GM21423 (cell line): ENCODE results near the gene PLSCR4.
"Not testable (repeated sequence)": the region's sequence is repeated elsewhere in the genome, so short reads cannot be mapped to it uniquely, and the experiment has no call there.

Experiments used
- ATAC-seq: cut with Tn5 transposase; IDR thresholded peaks from one replicate; pipeline ENCODE4 v1.9.1; 2021; ENCODE audit warnings: mild to moderate bottlenecking, moderate library complexity; ENCODE audit not compliant: unreplicated experiment

PLSCR4 gene, protein sequence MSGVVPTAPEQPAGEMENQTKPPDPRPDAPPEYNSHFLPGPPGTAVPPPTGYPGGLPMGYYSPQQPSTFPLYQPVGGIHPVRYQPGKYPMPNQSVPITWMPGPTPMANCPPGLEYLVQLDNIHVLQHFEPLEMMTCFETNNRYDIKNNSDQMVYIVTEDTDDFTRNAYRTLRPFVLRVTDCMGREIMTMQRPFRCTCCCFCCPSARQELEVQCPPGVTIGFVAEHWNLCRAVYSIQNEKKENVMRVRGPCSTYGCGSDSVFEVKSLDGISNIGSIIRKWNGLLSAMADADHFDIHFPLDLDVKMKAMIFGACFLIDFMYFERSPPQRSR

DNA sequence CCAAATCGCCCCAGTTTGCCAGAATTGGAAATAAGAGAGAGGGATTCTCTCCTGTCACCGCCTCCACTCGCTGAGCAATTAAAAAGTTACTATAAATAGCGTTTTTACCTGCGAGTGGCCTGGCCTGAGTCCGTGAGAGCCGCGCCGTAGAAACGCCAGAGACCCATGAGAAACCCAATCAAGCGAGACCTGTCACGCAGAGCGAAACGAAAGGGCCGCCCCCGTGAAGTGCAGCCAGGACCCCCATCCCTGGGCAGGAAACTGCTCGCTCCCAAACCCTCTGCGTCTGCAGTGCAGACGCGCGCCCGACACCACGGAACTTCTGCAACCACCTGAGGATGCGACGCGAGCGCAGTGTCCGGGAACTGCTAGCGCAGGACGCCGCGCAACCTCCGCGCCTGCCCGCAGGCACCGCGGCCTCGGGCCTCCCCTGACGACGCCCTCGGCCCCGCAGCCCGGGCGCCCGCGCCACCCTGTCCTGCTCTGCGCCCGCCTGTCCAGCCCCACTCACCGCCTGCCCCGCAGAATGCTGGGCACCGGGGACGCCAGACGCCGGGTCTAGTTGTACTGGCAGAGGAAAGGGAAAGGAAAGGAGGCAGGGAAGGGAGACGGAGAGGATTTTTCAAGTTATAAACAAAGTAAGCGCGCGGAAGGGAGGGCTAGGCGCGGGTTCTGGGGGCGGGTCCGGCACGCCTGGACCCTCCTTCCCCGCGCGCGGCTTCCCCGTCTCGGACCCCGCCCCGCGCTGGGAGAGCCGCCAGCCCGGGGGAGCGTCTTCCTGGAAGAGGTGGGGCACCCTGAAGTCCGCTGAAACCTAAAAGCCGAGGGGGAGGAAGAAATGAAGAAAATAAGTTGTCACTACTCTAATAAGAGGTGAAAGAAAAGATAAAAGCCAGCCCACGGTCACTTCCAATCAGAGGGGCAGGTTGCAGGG, at the start of gene PLSCR4:
Gene PLSCR4, minus strand, starts transcription at position 657 of the 934 bp plus-strand sequence. CDS start 29,034 bp downstream, outside the sequence.
- peak; percentile 77 for ATAC-seq

DNA sequence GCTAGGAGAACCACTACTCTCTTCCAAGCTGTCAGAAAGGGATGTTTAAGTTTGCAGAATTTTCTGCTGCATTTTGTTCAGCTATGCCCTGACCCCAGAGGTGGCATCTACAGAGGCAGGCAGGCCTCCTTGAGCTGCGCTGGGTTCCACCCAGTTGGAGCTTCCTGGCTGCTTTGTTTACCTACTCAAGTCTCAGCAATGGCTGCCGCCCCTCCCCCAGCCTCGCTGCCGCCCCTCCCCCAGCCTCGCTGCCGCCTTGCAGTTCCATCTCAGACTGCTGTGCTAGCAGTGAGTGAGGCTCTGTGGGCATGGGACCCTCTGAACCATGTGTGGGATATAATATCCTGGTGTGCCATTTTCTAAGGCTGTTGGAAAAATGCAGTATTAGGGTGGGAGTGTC, 42.5 kb upstream of the PLSCR4 start:
- ATAC-seq: not testable (repeated sequence)

DNA sequence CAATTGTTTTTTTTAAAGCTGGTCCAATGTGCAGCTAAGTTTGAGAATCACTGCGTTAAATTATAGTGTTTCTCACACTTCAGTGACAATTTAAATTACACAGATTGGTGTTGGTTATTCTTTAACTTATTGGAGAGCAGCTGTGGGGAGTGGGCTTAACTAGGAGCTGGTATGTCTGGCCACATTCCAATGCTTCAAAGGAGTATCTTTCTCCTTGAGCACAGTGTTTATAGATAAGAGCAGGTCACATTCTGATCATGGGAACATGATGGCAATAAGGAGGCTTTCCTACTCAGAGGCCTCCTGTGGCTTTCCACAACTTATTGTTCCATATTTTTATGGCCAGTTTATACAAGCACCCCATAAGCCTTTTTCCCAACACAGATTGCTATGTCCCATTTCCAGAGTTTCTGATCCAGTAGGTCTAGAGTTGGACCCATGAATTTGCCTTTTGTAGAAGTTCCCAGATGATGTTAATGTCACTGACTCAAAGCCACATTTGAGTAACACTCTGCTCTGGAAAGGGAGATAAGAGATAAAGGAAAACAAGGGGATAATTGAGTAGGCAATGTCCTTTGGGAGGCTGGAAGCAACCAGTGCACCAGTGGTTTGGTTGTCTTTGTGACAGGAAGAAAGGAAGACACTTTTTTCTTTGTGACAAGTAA, 33.0 kb upstream of the PLSCR4 start:
- ATAC-seq: no peak

DNA sequence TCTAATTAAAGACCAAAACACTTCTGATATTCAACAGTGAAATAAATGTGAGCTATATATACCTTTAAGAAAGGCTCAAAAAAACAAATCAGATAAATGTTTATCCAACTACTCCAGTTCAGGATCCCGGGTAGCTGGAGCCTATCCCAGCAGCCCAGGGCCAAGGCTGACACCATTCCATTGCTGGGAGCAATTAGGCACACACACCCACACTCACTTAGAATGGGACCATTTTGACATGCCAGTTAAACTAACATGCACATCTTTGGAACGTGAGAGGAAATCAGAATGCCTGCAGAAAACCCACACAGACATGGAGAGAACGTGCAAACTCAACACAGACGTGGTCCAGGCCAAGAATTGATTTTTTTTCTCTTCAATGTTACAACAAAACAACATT, 30.0 kb upstream of the PLSCR4 start:
- no peak for ATAC-seq

DNA sequence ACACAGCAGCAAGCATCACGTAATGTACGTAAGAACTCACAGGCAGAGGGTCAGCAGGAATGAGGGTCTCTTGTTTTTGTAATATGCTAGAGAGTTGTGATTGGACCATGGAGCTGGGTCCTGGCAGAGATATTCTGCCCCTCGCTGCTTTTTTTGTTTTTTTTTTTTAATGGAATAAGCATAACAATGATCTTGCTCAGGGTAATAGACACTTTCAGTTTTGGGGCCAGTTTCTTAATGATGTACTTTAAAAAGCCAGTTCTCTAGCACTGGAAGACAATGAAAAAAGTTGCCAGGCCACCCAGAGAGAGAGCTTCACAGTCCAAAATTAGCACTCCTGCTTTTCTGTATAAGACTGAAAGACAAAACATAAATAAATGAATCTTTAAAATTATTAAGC, 29.0 kb upstream of the PLSCR4 start:
- ATAC-seq: no peak

DNA sequence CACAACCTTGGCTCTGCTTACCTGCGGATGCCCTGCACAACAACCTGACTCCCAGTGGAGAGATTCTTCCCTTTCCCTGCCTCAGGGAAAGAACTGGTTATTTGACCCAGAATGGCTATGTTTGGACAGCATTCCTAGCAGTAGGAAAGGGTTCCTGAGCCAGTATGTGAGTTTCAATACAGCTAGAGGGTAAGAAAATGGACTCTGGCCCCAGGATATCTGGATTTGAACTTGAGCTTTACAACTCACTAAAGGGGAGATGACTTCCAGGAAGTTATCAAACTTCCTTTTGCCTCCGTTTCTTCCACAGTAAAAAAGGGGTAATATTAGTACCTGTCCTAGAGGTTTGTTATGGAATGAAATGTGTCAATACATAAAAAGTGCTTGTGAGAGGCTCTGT, 28.1 kb upstream of the PLSCR4 start:
- no peak for ATAC-seq

DNA sequence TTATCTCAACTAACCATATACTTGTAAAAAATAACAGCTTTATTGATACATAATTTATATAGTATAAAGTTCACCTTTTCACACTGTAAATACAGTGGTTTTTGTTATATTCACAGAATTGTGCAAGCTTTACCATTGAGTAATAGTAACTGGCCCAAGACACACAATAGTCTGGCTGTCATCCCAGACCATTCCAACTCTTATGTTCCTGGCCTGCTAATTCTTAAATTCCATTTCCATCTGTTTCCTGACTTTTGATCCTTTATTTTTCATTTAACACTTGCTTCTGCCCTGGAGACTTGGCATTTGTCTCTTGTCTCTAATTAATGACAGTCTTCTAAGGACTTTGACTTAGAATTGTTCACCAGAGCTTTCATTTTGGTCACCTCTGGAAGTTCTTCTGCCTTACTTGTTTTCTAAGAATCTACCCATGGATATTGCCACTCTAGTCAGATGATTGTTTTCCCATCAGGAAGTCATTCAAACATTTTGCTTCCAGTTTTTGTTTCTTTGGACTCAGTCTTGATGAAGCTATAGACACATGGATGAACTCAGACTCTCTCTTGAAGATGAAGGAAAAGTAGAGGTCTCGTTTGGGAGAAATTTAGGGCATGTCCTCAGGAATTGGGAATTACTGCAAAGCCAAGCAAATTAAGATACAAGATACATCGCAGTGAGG, 27.2 kb upstream of the PLSCR4 start:
- no peak for ATAC-seq

DNA sequence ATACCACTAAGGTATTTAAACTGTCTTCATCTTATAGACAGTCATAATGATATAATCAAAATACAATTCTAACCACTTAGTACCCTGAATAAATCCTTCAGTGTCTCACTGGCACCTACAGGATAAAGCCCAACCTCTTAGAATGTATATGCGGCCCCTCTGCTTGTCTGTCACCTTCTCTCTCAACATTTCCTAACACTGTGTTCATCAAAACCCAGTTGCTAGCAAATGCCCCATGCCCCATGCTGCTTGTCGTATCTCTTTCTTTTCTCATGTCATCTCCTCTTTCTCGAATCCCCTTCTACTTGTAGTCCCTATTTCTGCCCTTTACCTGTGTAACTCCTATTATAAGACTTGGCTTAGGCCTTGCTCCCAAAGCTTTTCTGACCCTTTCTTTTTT, 24.6 kb upstream of the PLSCR4 start:
- ATAC-seq: no peak

DNA sequence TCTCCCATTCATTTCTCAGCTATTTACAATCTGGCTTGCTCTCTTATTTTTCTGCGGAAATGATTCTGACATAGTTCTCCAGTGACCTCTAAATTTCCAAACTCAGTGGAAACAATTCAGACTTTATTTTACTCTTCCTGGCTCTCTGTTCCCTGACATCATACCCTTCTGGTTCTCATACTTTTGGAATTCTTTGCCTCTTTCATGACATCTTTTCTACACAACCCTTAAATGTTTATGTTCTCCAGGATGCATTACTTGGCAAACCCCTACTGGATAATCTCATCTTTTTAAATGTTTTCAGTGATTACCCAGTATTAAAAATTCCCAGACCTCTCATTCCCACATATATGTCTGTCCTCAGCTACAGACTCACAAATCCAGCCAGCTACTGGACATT, 23.9 kb upstream of the PLSCR4 start:
- ATAC-seq: no peak

DNA sequence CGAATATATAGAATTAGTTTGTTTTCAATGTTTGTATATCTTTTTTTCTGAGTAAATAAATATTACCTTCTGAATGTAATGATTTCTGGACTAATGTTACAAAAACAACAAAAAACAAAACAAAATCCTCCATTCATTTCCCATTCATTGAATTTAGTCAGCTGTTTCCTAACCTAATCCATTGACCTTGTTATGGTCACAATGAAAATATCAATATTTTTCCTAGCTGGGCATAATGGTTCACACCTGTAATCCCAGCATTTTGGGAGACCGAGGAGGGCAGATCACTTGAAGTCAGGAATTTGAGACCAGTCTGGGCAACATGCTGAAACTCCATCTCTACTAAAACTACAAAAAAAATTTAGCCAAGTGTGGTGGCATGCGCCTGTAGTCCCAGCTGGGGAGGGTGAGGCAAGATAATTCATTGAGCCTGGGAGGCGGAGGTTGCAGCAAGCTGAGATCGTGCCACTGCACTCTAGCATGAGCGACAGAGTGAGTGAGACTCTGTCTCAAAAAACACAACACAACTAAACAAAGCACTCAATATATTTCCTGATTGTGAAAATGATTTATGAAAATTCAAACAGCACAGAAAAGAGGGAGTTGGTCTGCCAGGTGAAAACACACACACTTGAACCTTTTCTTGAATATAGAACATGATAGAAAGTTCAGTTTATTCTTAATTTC, 23.0 kb upstream of the PLSCR4 start:
- no peak for ATAC-seq

DNA sequence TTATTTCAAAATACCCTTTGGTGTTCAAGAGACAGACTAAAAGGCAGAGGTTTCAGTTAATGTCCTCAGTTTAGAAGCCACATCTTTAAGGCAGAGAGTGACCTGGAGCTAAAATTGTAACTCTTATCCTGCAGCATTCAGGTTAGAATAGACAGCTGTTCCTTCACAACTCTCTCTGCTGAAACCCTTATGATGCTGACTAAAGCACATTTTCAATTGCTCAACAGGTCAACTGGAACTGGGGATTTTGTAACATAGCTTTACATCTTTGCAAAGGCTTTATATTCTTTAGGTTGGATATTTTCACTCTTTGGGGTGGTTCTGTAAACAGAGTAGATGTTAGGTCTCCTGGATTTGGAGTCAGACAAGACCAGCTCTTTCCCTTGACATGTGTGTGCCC, 20.3 kb upstream of the PLSCR4 start:
- ATAC-seq: no peak

DNA sequence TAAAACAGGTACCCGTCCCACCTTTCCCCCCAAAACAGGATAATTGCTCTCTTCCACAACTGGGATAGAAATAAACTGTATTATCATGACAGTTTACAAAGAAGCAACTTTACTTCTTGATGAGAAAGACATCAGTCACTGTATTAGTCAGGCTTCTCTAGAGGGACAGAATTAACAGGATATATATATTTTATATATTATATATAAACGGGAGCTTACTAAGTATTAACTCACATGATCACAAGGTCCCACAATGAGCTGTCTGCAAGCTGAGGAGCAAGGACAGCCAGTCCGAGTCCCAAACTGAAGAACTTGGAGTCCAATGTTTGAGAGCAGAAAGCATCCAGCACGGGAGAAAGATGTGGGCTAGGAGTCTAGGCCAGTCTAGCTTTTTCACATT, 18.4 kb upstream of the PLSCR4 start:
- no peak for ATAC-seq

DNA sequence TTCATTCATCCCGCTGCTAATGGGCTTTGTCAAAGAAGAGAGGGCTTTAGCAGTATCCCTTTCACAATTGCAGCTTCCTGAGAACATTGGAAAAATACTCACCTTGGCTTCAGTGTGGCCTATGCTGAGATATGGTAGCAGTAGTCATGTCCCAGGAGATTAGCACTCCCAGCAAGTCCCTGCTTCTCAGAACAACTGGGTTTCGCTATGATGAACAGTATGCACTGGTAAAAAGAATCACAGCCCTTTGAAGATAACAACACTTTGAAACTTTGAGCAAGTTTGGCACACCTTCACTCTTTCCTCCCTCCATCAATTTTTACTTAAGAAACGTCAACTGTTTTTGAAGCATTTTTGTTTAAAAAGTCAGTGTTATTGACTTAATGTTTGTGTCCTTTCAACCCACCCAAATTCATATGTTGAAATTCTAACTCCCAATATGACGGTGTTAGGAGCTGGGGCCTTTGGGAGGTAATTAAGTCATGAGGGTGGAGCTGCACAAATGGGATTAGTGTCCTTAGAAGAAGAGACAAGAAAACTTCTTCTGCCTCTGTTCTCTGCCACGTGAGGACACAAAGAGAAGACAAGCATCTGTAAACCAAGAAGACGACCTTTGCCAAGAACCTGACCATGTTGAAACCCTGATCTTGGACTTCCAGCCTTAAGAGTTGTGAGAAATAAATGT, 17.8 kb upstream of the PLSCR4 start:
- ATAC-seq: no peak

DNA sequence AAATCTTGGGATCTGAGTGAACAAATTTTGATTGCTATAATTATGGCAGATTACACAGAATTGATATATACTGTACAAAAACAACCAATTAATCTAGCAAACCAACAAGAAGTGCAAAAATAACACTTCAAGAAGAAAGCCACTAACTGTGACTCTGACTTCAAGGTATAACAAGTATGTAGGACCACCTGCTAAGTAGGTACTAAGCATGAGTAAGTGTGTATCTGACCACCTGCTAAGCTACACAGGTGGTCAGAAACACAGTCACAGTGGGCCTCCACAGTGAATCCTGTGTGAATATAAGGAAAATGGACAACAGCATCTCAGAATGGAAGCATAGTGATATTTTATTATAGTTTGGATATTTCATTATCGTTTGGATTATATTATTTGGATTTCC, 14.8 kb upstream of the PLSCR4 start:
- no peak for ATAC-seq

DNA sequence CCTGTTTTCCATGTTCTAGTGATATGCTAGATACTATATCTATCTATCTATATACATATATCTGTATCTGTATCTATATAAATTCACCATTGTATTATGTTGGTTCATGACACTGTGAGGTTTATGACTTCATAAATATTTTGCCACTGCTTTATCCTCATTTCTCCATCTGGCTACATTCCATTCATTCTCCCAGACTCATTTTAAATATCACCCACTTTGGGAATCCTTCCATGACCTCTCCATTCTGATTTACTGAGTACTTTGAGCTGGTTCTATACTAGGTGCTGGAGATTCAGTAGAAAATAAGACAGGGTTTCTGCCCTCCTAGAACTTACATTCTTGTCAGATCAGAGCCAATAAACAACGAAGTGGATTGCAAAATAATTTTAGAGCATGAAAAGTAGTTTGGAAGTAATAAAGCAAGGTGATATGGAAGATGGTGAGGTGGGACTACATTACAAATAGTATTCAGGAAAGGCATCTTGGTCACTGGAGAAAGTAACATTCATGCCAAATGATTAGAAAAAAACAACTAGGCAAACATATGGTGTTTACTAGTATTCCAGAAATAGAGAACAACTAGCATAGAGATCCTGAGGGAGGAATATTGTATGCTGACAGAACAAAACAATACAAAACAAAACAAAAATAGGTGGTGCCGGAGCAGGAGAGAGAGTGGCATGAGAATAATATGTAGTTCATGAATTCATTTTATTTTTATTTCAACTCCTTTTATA, 11.6 kb upstream of the PLSCR4 start:
- ATAC-seq: no peak

DNA sequence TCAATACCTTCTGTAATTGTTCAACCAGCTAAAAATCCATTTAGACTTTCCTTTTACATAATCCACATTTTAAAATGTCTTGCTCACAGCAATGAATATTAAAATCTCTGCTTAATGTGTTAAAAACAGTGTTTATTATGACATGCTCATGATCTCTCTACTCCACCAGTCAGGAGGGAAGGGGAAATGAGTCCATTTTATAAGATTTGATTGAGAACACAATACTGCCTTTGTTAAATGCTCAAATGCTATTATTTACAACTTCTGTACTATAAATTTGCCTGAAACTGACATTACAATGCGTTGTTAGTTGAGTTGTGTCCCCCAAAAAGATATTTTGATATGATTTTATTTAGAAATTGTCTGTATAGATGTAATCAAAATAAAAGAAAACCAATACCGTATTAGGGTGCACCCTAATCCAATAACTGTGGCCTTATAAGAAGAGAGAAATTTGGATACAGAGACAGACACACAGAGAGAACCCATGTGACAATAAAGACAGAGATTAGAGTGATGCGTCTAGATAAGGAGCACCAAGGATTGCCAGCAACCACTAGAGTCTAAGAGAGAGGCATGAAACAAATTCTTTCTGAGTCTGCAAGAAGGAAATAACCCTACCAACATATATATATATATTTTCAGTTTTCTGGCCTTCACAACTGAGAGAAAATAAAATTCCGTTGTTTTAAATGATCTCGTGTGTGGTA, 9.1 kb upstream of the PLSCR4 start:
- no peak for ATAC-seq

DNA sequence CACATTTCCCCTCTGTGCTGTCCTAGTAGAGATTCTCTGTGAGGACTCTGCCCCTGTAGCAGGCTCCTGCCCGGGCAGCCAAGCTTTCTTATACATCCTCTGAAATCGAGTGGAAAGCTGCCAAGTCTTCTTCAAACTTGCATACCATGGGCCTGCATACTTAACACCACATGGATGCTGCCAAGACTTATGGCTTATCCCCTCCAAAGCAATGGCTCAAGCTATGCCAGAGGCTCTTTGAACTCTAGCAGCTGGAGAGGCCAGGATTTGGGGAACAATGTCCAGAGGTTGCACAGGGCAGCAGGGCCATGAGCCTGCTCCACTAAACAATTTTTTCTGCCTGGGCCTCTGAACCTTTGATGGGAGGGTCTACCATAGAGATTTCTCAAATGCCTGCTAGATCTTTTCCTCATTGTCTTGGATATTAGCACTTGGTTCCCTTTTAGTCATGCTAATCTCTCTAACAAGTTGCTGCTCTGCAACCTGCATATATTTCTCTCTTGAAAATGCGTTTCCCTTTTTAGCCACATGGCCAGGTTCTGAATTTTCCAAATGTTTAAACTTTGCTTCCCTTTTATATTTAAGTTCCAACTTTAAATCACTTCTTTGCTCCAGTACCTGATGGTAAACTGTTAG, 6.1 kb upstream of the PLSCR4 start:
- no peak for ATAC-seq

DNA sequence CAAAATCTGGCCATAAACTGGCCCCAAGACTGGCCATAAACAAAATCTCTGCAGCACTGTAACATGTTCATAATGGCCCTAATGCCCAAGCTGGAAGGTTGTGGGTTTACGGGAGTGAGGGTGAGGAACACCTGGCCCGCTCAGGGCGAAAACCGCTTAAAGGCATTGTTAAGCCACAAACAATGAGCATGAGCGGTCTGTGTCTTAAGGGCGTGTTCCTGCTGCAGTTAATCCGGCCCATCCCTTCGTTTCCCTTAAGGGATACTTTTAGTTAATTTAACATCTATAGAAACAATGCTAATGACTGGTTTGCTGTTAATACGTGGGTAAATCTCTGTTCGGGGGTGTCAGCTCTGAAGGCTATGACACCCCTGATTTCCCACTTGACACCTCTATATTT, 1.5 kb upstream of the PLSCR4 start:
- not testable (repeated sequence) for ATAC-seq
